ENCODE data around the gene ZNF28.
"Not testable (repeated sequence)": the region's sequence is repeated elsewhere in the genome, so short reads cannot be mapped to it uniquely, and the experiment has no call there.

DNA sequence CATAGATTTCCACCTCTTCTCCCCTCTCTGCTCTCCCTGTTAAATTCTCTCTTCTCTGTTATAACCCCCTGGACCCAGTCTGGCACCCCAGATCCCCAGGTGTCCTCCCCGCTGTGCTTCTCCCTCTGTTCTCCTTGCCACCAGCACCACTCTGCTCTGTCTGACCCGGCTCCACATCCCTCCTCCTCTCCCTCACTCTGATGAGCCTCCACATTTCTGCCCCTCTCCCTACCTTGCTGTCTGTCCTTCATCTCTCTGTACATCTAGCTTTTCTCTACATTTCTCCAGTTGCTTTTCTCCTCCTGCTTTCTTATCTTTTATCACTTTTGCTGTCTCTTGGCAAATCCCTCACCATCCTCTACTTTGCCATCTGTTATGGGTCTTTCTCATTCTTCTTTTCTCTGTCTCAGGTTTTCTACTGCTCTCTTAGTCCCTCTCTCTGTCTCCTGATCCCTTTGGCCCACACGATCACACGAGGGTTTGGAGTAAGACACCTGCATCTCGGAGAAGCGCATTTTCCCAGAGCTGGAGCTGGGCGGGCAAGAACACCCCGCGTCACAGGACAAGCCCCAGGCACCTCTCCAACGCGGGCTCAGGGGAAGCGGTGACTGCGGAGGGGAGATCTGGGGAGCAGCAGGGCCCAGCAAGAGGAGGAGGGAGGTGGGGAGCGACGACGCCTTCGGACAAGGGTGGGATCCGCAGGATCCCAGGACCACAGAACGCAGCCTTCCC is 795 bp downstream of the ZNF28 start:
- TF ChIP-seq CTCF (IDR thresholded peaks at IDR 0.05); EP300 (IDR thresholded peaks at IDR 0.05); CHD2 (IDR thresholded peaks at IDR 0.05; ENCODE audit: low read length, partially characterized antibody); KDM1A (IDR thresholded peaks at IDR 0.05; ENCODE audit: low read depth); MYC (IDR thresholded peaks at IDR 0.05; ENCODE audit: borderline replicate concordance, low read length): not testable (repeated sequence)
